ENCODE data around the gene SNAPC4. TPM values are rescaled to one million over a fixed set of nuclear protein-coding genes. Genes with fewer than 3 reads are reported as not detected.

SNAPC4 gene
- total and polyA plus RNA-seq, 2 of the 8 experiments (the other 6 are each of a cell fraction or from before 2014, with no cell fraction given), result 6.9 to 18.1 TPM

DNA sequence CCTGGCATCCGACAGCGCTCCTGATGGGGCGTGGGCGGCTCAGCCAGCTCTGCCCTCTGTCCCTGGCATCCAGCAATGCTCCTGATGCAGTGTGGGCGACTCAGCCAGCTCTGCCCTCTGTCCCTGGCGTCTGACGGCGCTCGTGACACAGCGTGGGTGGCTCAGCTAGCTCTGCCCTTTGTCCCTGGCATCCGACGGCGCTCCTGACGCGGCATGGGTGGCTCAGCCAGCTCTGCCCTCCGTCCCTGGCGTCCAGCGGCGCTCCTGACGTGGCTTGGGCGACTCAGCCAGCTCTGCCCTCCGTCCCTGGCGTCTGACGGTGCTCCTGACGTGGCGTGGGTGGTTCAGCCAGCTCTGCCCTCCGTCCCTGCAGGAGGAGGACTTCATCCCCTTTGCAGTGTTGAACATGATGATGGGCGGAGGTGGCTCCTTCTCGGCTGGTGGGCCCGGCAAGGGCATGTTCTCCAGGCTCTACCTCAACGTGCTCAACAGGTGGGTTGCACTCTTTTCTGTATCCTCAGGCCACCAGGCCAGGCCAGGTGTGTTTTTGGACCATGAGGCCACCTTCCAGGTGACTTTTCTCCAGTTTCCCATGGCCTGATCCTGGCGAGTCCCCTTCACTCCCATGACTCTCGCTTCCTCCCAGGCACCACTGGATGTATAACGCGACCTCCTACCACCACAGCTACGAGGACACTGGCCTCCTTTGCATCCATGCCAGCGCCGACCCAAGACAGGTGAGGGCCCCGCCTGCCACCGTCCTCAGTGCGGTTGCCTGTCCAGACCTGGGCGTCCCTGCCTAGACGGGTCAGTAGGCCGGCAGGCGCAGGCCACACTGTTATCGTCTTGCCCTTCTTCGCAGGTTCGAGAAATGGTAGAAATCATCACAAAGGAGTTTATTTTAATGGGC lies 18.5 kb upstream of the SNAPC4 start:
- Histone ChIP-seq H3K23ac (ENCODE audit: insufficient read length) (no peak overlapping the region), H3K4me1 (replicated peaks in 1 of 4; ENCODE audit: control insufficient read depth in 3 of 4, insufficient read depth in 4 of 4, low read length in 3 of 4) (no peaks in the 10 kb centered on the region), H3K18ac (ENCODE audit: extremely low read depth, low read length) (no peak overlapping the region), H2BK120ac (replicated peaks; ENCODE audit: low read depth, low read length) (no peak overlapping the region), H3K4me2 (ENCODE audit: insufficient read depth in 1 of 2, low read depth in 2 of 2, low read length in 2 of 2) (no peak overlapping the region), H3K27ac (ENCODE audit: low read depth, low read length) (no peak overlapping the region), H3K56ac (replicated peaks; ENCODE audit: insufficient read length, low read depth, low read length) (no peak overlapping the region), H2BK15ac (ENCODE audit: low read length) (no peak overlapping the region), H4K91ac (replicated peaks; ENCODE audit: insufficient read length, low read length) (no peak overlapping the region), H3K79me1 (ENCODE audit: low read depth, low read length) (peaks cover 2% of the 10 kb centered on the region; the same call in 1 of the 2 replicates), H4K20me1 (replicated peaks in 1 of 2; ENCODE audit: control insufficient read depth in 1 of 2, insufficient read depth in 2 of 2, low read length in 2 of 2) (peaks cover 14 to 17% of the 10 kb centered on the region in 2 experiments), H3K9ac (replicated peaks in 1 of 4; ENCODE audit: extremely low read depth in 1 of 4, low read depth in 3 of 4, low read length in 3 of 4) (no peak overlapping the region), H3K14ac (ENCODE audit: insufficient read length) (no peak overlapping the region), H3K4ac (replicated peaks; ENCODE audit: insufficient read length, low read depth, low read length) (no peak overlapping the region), H4K8ac (ENCODE audit: extremely low read depth, insufficient read depth, low read length) (no peak overlapping the region; the same call in 1 of the 2 replicates), H4K5ac (ENCODE audit: insufficient read length, low read depth, low read length) (no peak overlapping the region), H3K23me2 (ENCODE audit: low read depth, low read length) (no peaks in the 10 kb centered on the region), H2BK12ac (ENCODE audit: low read depth, low read length) (no peak overlapping the region), H3K27me3 (replicated peaks in 1 of 4; ENCODE audit: control insufficient read depth in 3 of 4, extremely low read depth in 1 of 4, insufficient read depth in 3 of 4, low read length in 3 of 4) (no peaks in the 10 kb centered on the region), H2AK5ac (ENCODE audit: low read depth, low read length) (no peak overlapping the region), H3K9me3 (ENCODE audit: insufficient read depth in 2 of 2, low read depth in 1 of 2, low read length in 1 of 2) (no peaks in the 10 kb centered on the region), H3K36me3 (ENCODE audit: control insufficient read depth in 2 of 4, insufficient read depth in 4 of 4, low read length in 3 of 4) (peaks cover 38 to 68% (median 55%) of the 10 kb centered on the region in 4 experiments), H2BK5ac (ENCODE audit: low read depth, low read length) (no peak overlapping the region), H2AFZ (ENCODE audit: low read length) (no peak overlapping the region), H3K79me2 (ENCODE audit: control insufficient read depth in 1 of 2, insufficient read depth in 2 of 2, low read length in 2 of 2) (peaks cover 0 to 5% of the 10 kb centered on the region in 2 experiments; a peak in 2 of 4 replicates), H3K4me3 (ENCODE audit: extremely low read depth in 1 of 4, insufficient read depth in 2 of 4, low read depth in 3 of 4, low read length in 4 of 4) (no peak overlapping the region), H2BK20ac (ENCODE audit: low read length) (no peak overlapping the region)
- FAIRE-seq (no peak), DNase-seq (ENCODE audit: low read depth in 1 of 2, low spot score in 2 of 2) (no peak)
- 94% methylated on average over 48 of the region's 48 CpGs; no CpG with 5 or more reads in 1 of the 2 experiments for WGBS, 2 experiments (ENCODE audit: extremely low coverage in 1 of 2, insufficient coverage in 1 of 2, insufficient read length in 1 of 2, insufficient replicate concordance in 2 of 2, low coverage in 1 of 2, low lambda C conversion rate in 2 of 2, missing lambda C conversion rate in 1 of 2)
- ChIA-PET POLR2A (ENCODE audit: partially characterized antibody) (interaction anchor here (0.7 to 4.4 kb wide), 6 partner anchors 9 to 37 kb away, joined by 3 to 25 read pairs (median 4); no protein-coding TSS in a partner anchor), CTCF (ENCODE audit: partially characterized antibody) (interaction anchor here (0.8 kb wide), 1 partner anchor 12 kb away, joined by 3 read pairs; no protein-coding TSS in a partner anchor)
- TF ChIP-seq SIRT6 (IDR thresholded peaks at IDR 0.05; ENCODE audit: low read length) (no peak), SIX5 (IDR thresholded peaks at IDR 0.05; ENCODE audit: low read depth, low read length) (no peak), TBP (IDR thresholded peaks at IDR 0.05; ENCODE audit: low read depth, low read length) (no peak), PHF8 (conservative IDR thresholded peaks at IDR 0.05; ENCODE audit: low read depth, low read length) (no peak), RFX5 (IDR thresholded peaks at IDR 0.05; ENCODE audit: borderline replicate concordance, low read depth, low read length) (no peak), HDAC6 (IDR thresholded peaks at IDR 0.05; ENCODE audit: low read depth, low read length) (no peak), SAP30 (IDR thresholded peaks at IDR 0.05; ENCODE audit: insufficient read depth, insufficient replicate concordance, low read length) (no peak), JUND (IDR thresholded peaks at IDR 0.05; ENCODE audit: low read length) (no peak)
- TF ChIP-seq, protein P1, sequence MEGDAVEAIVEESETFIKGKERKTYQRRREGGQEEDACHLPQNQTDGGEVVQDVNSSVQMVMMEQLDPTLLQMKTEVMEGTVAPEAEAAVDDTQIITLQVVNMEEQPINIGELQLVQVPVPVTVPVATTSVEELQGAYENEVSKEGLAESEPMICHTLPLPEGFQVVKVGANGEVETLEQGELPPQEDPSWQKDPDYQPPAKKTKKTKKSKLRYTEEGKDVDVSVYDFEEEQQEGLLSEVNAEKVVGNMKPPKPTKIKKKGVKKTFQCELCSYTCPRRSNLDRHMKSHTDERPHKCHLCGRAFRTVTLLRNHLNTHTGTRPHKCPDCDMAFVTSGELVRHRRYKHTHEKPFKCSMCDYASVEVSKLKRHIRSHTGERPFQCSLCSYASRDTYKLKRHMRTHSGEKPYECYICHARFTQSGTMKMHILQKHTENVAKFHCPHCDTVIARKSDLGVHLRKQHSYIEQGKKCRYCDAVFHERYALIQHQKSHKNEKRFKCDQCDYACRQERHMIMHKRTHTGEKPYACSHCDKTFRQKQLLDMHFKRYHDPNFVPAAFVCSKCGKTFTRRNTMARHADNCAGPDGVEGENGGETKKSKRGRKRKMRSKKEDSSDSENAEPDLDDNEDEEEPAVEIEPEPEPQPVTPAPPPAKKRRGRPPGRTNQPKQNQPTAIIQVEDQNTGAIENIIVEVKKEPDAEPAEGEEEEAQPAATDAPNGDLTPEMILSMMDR (IDR thresholded peaks at IDR 0.05; ENCODE audit: control extremely low read depth in 1 of 3, insufficient read depth in 1 of 3, low read depth in 1 of 3, low read length in 3 of 3), result no peak
